Activated T-helper 2 cell treated with anti-CD3 and anti-CD28 coated beads, Interferon-gamma antibody, Interleukin-2, Interleukin-4, amounts not matched to agents 10 μg/mL and 5 μg/mL and 100 μg/mL, durations not matched to agents 14 hours and 24 hours and 36 hours (primary cell): Measurements from ENCODE around the gene GAS2L1. TPM values are rescaled to one million over a fixed set of nuclear protein-coding genes. Genes with fewer than 3 reads are reported as not detected.

ENCODE experiments used
- DNase-seq: peaks from one replicate; pipeline ENCODE4 v3.0.0; 2021; ENCODE audit warnings: low spot score
- H3K27ac Mint-ChIP-seq: one replicate; pipeline ENCODE4 v1.8.0; 2021; ENCODE audit warnings: mixed read lengths
- H3K27me3 Mint-ChIP-seq: one replicate; pipeline ENCODE4 v1.8.0; 2021; ENCODE audit warnings: low read depth, mixed read lengths
- H3K36me3 Mint-ChIP-seq: one replicate; pipeline ENCODE4 v1.8.0; 2021; ENCODE audit warnings: low read depth, mixed read lengths
- H3K4me1 Mint-ChIP-seq: one replicate; pipeline ENCODE4 v1.8.0; 2021; ENCODE audit warnings: low read depth, mixed read lengths
- H3K4me3 Mint-ChIP-seq: one replicate; pipeline ENCODE4 v1.8.0; 2021; ENCODE audit warnings: low read depth, mild to moderate bottlenecking, moderate library complexity, mixed read lengths
- H3K9me3 Mint-ChIP-seq: one replicate; pipeline ENCODE4 v1.8.0; 2021; ENCODE audit warnings: mixed read lengths
- intact Hi-C: fragments of 100-400 bp; cut with micrococcal nuclease; formaldehyde crosslinking; loops from one replicate; pipeline ENCODE4 v1.15.1; 2023
- total RNA-seq: library from RNA; stranded (reverse); gene quantifications from 2 replicates; pipeline ENCODE4 v1.2.3, GENCODE V29; 2022

GAS2L1 gene
- total RNA-seq, 1 donor from 2014 or later, result 3.4 TPM

DNA sequence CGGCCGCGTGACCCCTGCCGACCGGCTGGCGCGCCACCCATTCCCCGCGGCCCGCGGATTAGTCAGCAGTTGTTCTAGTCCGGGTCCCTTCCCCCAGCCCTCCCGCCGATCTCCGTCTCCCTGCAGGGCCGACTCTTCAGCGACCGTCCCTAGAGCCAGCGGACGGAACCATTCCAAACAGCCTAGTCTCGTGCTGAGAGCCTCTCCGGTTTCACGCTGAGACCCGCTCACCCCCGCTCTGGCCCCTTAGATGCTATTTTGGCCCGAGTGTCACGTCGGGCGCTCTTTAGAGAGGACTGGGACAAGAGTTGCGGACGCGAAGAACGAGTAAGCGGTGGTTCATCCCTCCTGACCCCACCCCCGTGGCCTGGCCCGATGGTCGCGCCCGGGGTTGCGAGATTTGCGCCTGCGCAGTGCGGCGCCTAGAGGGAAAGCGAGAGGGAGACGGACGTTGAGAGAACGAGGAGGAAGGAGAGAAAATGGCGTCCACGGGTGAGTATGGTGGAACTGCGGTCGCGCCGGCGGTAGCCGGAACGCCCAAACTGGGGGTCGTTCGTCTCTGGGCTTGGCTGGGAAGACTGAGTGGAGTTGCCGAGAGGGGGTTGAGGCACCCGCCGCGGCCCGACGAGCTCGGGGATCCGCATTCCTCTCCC is 38.5 kb upstream of the GAS2L1 start, which contains the start of the genes EWSR1 and RHBDD3:
TSS of gene EWSR1 (plus strand) at position 411 of the 653 bp plus-strand sequence. CDS start at position 480, 69 bp downstream.
TSS of gene RHBDD3 (minus strand) at position 124 of the 653 bp plus-strand sequence. CDS start 2,355 bp downstream, outside the sequence.
- peaks cover 70% of the 10 kb centered on the region for H3K36me3 Mint-ChIP-seq
- H3K9me3 Mint-ChIP-seq, result no peaks in the 10 kb centered on the region
- peaks cover 34% of the 10 kb centered on the region for H3K4me1 Mint-ChIP-seq
- peak within 1 kb of the TSS; percentile 94 for H3K27ac Mint-ChIP-seq
- no peaks in the 10 kb centered on the region for H3K27me3 Mint-ChIP-seq
- H3K4me3 Mint-ChIP-seq, result peak within 1 kb of the TSS; percentile 86
- intact Hi-C loops, result loop anchor here (5.0 to 10.0 kb wide), 2 partner anchors 471 to 873 kb away; no protein-coding TSS in a partner anchor
- DNase-seq, result peak; percentile 96

DNA sequence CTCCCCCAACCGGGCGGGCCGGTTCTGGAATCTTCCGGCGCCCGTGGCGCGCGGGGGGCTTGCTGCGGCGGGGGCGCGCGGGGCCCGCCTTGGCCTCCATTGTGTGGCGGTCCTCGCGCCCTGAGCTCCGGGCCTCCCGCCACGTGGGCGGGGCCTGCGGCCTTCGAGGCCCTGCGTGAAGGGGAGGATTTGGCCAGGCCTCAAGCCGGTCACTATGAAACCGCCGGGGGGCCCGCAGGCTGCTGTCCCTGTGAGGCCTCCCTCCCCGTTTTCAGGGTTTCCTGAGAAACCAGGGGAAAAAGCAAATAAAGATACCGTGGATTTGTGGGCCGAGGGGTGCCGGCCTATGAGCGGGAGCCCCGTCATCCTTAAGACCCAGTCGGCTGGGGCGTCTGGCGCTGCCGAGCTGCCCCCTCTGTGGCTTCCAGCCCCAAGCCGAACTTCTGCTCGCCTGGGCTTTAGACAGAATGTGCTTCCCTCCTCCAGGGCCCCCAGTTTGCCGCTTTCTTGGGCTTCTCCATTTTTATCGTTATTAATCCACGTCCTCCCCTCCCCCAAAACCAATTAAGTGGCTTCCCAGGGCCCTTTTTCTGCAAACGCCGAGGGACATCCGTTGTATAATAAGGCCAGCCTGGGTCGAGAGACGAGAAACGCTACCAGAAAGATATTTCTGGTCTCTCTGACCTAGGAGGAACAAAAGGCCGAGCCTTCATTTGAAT is 37.8 kb upstream of the GAS2L1 start:
- peaks cover 41% of the 10 kb centered on the region for H3K4me1 Mint-ChIP-seq

GRCh38 chr22:29269230-29269604 is 37.2 kb upstream of the GAS2L1 start:
- intact Hi-C loops, result loop anchor here (1.0 to 10.0 kb wide), 3 partner anchors 119 to 874 kb away; partner anchors contain the start of gene AP1B1
- Mint-ChIP-seq H3K4me1 (peaks cover 41% of the 10 kb centered on the region), H3K27me3 (no peaks in the 10 kb centered on the region), H3K36me3 (peaks cover 83% of the 10 kb centered on the region), H3K27ac (peak overlapping the region; percentile 84), H3K9me3 (no peaks in the 10 kb centered on the region), H3K4me3 (peak overlapping the region; percentile 86)
- no peak for DNase-seq

More for the DNA sequence above, 37.8 kb upstream of the GAS2L1 start:
- peak; percentile 44 for DNase-seq
- intact Hi-C loops, result loop anchor here (1.0 to 10.0 kb wide), 3 partner anchors 120 to 874 kb away; partner anchors contain the start of gene AP1B1
- no peaks in the 10 kb centered on the region for H3K9me3 Mint-ChIP-seq
- H3K4me3 Mint-ChIP-seq, result peak overlapping the region; percentile 86
- H3K27me3 Mint-ChIP-seq, result no peaks in the 10 kb centered on the region
- peak overlapping the region; percentile 94 for H3K27ac Mint-ChIP-seq
- H3K36me3 Mint-ChIP-seq, result peaks cover 77% of the 10 kb centered on the region

GRCh38 chr22:29269731-29270474 is 36.5 kb upstream of the GAS2L1 start:
- H3K4me1 Mint-ChIP-seq, result peaks cover 45% of the 10 kb centered on the region
- H3K27me3 Mint-ChIP-seq, result no peaks in the 10 kb centered on the region
- H3K36me3 Mint-ChIP-seq, result peaks cover 84% of the 10 kb centered on the region
- no peaks in the 10 kb centered on the region for H3K9me3 Mint-ChIP-seq
- intact Hi-C loops, result loop anchor here (1.0 to 10.0 kb wide), 4 partner anchors 42 to 875 kb away; partner anchors contain the start of gene AP1B1
- H3K27ac Mint-ChIP-seq, result peak overlapping the region; percentile 84
- peak overlapping the region; percentile 86 for H3K4me3 Mint-ChIP-seq
- DNase-seq, result no peak

DNA sequence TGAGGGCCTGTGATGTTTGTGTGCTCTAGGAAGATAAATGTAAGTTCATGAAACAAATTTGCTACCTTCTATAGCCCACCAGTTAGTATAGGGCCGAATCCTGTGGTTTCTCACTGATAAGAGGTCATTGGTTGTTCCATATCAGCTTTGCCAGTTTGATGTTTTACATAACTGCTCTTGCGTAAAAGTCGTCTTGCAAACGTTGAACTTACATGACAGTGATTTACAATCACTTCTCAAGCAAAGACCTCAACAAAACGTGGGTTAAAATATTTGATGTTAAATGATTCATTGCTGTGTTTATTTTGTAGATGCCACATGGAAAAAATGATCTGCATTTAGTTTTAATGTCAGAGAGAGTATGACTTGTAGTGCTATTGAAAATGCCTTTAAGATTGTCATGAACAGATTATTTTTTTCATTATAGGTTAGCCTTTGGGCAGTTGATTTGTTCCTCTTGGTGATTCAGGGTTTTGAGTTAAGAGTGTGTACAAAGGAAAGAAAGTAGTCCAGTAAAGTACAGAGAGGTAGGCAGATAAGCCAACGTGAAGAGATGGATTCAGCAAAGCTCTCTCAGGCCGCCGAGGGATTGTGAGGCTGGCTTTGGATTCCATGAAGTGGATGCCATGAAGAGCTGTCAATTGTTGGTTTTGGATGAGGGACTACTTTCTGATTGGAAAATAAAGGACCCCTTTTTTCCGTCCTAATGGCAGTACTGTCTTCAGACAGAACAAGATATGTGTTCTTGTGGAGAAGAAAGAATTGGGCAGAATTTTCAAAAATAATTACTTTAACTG is 35.8 kb upstream of the GAS2L1 start:
- peak overlapping the region; percentile 86 for H3K4me3 Mint-ChIP-seq
- H3K4me1 Mint-ChIP-seq, result peaks cover 52% of the 10 kb centered on the region
- H3K27me3 Mint-ChIP-seq, result no peaks in the 10 kb centered on the region
- H3K36me3 Mint-ChIP-seq, result peaks cover 90% of the 10 kb centered on the region
- intact Hi-C loops, result loop anchor here (5.0 kb wide), 1 partner anchor 42 kb away; no protein-coding TSS in a partner anchor
- H3K9me3 Mint-ChIP-seq, result no peaks in the 10 kb centered on the region
- H3K27ac Mint-ChIP-seq, result peak overlapping the region; percentile 84
- DNase-seq, result no peak

DNA sequence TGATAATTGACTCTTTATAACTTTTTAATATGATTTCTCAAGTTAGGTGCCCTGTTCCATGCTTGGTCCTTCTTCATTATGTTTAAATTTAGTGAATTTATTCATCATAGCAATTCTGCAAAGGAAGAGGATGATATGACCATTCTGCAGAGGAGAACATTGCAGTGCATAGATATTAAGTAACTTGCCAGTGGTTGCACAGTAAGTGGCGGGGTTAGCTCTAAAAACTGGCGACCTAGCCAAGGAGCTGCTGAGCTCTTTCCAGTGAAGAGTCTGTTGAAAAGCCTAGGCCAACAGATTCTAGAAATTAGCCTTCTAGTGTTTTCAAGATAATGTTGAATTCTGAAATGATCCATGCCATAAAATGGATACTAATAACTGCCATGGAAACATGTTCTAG is 33.8 kb upstream of the GAS2L1 start:
- H3K4me3 Mint-ChIP-seq, result no peak overlapping the region
- H3K27ac Mint-ChIP-seq, result no peak overlapping the region
- H3K9me3 Mint-ChIP-seq, result no peaks in the 10 kb centered on the region
- intact Hi-C loops, result loop anchor here (5.0 kb wide), 1 partner anchor 40 kb away; no protein-coding TSS in a partner anchor
- peaks cover 53% of the 10 kb centered on the region for H3K4me1 Mint-ChIP-seq
- H3K27me3 Mint-ChIP-seq, result no peaks in the 10 kb centered on the region
- DNase-seq, result no peak
- peaks cover 92% of the 10 kb centered on the region for H3K36me3 Mint-ChIP-seq

- no peaks in the 10 kb centered on the region for H3K27me3 Mint-ChIP-seq
- H3K36me3 Mint-ChIP-seq, result peaks cover 95% of the 10 kb centered on the region
- H3K9me3 Mint-ChIP-seq, result no peaks in the 10 kb centered on the region
- DNase-seq, result no peak
- no peak overlapping the region for H3K4me3 Mint-ChIP-seq
- intact Hi-C loops, result no loop called here
- peaks cover 56% of the 10 kb centered on the region for H3K4me1 Mint-ChIP-seq
- no peak overlapping the region for H3K27ac Mint-ChIP-seq
Measured at GRCh38 chr22:29275167-29275566, 31.3 kb upstream of the GAS2L1 start.

DNA sequence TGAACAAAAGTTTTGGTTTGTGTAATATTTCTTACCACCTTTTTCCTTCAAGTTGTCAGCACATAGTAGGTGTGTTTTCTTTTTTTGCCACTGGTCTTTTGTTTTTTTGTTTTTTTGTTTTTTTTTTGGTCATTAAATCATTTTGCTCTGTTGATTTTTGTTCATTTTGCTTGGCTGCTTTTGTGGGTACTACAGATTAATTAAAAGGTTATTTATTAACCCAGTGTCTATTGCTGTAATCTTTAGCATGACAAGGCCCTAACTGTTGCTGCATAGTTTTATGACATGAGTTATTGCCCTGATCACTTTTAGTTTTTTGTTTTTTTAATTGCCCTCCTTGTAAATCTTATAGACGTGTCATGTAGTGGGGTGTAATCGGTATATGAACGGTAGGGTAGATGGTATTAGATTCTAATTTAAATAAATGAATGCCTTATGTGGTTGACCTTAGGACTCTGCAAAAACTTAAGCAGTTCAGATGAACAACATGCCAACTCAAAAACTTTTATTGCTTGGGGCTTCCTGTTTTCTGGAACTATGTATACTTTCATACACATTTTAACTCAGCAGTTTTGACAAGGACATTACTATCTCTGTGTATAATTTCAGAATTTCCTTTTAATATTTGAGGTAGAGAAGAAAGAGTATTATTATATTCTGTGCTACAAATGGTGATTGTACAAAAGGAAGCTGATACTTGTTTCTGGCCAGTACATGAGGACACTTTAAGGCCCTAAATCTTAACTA is 30.5 kb upstream of the GAS2L1 start:
- H3K4me1 Mint-ChIP-seq, result peaks cover 48% of the 10 kb centered on the region
- H3K36me3 Mint-ChIP-seq, result peaks cover 94% of the 10 kb centered on the region
- H3K4me3 Mint-ChIP-seq, result no peak overlapping the region
- intact Hi-C loops, result no loop called here
- H3K9me3 Mint-ChIP-seq, result no peaks in the 10 kb centered on the region
- no peak overlapping the region for H3K27ac Mint-ChIP-seq
- H3K27me3 Mint-ChIP-seq, result no peaks in the 10 kb centered on the region
- no peak for DNase-seq

DNA sequence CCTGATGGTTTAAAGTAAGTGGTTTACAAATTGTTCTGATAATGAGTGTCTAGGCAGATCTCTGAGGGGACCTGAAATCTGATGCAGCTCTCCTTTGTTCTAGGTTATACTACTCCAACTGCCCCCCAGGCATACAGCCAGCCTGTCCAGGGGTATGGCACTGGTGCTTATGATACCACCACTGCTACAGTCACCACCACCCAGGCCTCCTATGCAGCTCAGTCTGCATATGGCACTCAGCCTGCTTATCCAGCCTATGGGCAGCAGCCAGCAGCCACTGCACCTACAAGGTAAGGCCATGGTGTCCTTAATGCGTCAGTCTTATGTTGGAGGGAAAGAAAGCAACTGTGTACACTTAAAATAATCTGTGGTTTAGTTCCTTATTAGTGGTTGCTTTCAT is 28.5 kb upstream of the GAS2L1 start:
- peaks cover 37% of the 10 kb centered on the region for H3K4me1 Mint-ChIP-seq
- no peaks in the 10 kb centered on the region for H3K9me3 Mint-ChIP-seq
- DNase-seq, result no peak
- H3K27ac Mint-ChIP-seq, result no peak overlapping the region
- H3K36me3 Mint-ChIP-seq, result peaks cover 95% of the 10 kb centered on the region
- H3K4me3 Mint-ChIP-seq, result no peak overlapping the region
- no peaks in the 10 kb centered on the region for H3K27me3 Mint-ChIP-seq
- intact Hi-C loops, result no loop called here

DNA sequence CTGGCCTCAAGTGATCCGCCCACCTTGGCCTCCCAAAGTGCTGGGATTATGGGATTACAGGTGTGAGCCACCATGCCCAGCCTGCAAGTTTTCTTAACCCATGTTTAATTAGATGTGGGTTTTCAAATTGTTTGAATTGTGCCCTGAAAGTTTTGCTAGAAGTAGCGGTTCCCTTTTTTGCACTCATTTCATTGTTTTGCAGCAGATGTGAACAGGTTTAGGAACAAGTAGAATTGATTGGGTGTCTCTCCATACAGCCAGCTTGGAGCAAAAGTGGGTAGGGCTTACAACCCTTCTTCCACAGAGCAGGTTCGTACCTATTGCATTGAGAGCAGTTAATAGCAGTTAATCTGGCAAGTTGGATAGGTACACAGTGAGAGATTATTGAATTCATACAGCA is 22.3 kb upstream of the GAS2L1 start:
- DNase-seq, result no peak
- peaks cover 2% of the 10 kb centered on the region for H3K4me1 Mint-ChIP-seq
- no peaks in the 10 kb centered on the region for H3K9me3 Mint-ChIP-seq
- H3K27ac Mint-ChIP-seq, result no peak overlapping the region
- peaks cover 93% of the 10 kb centered on the region for H3K36me3 Mint-ChIP-seq
- H3K4me3 Mint-ChIP-seq, result no peak overlapping the region
- H3K27me3 Mint-ChIP-seq, result no peaks in the 10 kb centered on the region
- intact Hi-C loops, result no loop called here

GRCh38 chr22:29288837-29289236 is 17.6 kb upstream of the GAS2L1 start:
- Mint-ChIP-seq H3K9me3 (no peaks in the 10 kb centered on the region), H3K27ac (no peak overlapping the region), H3K27me3 (no peaks in the 10 kb centered on the region), H3K4me1 (peaks cover 2% of the 10 kb centered on the region), H3K36me3 (peaks cover 89% of the 10 kb centered on the region), H3K4me3 (no peak overlapping the region)
- DNase-seq, result no peak
- intact Hi-C loops, result no loop called here
